ENCODE results near the gene FLT1. TPM values are rescaled to one million over a fixed set of nuclear protein-coding genes. Genes with fewer than 3 reads are reported as not detected.

The FLT1 gene
- polyA plus RNA-seq, 4 donors: 0.45 to 8.8 (median 3.0) TPM

DNA sequence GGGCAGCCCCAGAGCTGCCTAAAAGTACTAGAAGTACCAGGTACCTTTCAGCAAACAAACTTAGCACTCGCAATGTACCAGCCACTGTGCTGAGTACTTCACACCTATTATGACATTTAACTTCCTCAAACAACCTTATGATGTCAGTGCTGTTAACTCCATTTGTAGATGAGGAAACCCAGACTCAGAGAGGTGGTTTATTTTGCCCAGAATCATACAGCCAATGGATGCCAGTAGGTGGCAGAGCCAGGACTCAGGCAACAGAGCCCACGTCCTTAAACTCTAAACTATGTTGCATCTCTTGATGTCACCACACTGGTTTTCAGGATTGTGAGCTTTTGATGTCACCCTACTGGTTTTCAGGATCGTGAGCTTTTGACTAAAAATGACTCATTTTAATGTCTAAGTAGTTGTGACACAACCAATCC, 78.9 kb downstream of the FLT1 start:
- H3K9me3 ChIP-seq (ENCODE audit: control insufficient read depth in 2 of 2, insufficient read depth in 1 of 2, low read depth in 1 of 2, low read length in 1 of 2): no peaks in the 10 kb centered on the region
- FAIRE-seq (no peak), DNase-seq (no peak)
- 32 to 61% (median 43%) methylated on average over 3 of the region's 3 CpGs for WGBS, 3 donors
- H3K4me1 ChIP-seq (ENCODE audit: control insufficient read depth in 3 of 3, insufficient read depth in 2 of 3, low read depth in 1 of 3, low read length in 2 of 3): no peaks in the 10 kb centered on the region
- no peaks in the 10 kb centered on the region for H3K36me3 ChIP-seq (ENCODE audit: control insufficient read depth in 3 of 3, insufficient read depth in 2 of 3, low read depth in 1 of 3, low read length in 3 of 3)
- no peak overlapping the region for H3K27ac ChIP-seq (ENCODE audit: low read depth in 1 of 3, low read length in 2 of 3)
- H3K4me3 ChIP-seq (ENCODE audit: low read depth in 1 of 3, low read length in 3 of 3): no peak overlapping the region
- no peaks in the 10 kb centered on the region for H3K27me3 ChIP-seq (ENCODE audit: control insufficient read depth in 3 of 3, insufficient read depth in 3 of 3, low read length in 3 of 3)

GRCh38 chr13:28413999-28414398, 80.9 kb downstream of the FLT1 start:
- 90 to 94% (median 91%) methylated on average over 4 of the region's 4 CpGs for WGBS, 3 donors

DNA sequence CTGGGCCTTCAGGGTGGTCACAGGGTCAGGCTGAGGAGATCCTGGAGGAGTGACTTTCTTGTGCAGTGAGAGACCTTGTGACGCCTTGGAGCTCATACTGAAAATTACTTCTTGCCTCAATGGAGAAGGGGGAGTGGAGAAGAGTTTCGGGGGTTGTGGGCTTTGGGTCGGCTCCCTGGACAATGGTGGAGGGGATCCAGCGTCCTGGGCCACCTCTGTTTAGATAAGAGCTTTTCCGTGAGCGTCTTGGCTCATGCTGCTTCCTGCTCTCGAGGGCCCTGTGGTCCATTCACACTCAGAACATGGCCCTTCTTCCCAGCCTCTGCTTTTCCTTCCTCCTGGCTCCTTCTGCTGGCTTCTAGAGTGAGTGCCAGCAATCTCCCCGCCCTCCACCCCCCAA, 81.9 kb downstream of the FLT1 start:
- H3K27me3 ChIP-seq (ENCODE audit: control insufficient read depth in 3 of 3, insufficient read depth in 3 of 3, low read length in 3 of 3): no peaks in the 10 kb centered on the region
- peaks cover 0 to 7% (median 5%) of the 10 kb centered on the region in 3 donors for H3K4me1 ChIP-seq (ENCODE audit: control insufficient read depth in 3 of 3, insufficient read depth in 2 of 3, low read depth in 1 of 3, low read length in 2 of 3)
- H3K4me3 ChIP-seq (ENCODE audit: low read depth in 1 of 3, low read length in 3 of 3): no peak overlapping the region
- no peak overlapping the region for H3K27ac ChIP-seq (ENCODE audit: low read depth in 1 of 3, low read length in 2 of 3)
- DNase-seq: no peak
- FAIRE-seq: no peak
- H3K9me3 ChIP-seq (ENCODE audit: control insufficient read depth in 2 of 2, insufficient read depth in 1 of 2, low read depth in 1 of 2, low read length in 1 of 2): no peaks in the 10 kb centered on the region
- 69 to 76% (median 72%) methylated on average over 7 to 8 of the region's 8 CpGs for WGBS, 3 donors
- H3K36me3 ChIP-seq (ENCODE audit: control insufficient read depth in 3 of 3, insufficient read depth in 2 of 3, low read depth in 1 of 3, low read length in 3 of 3): no peaks in the 10 kb centered on the region

More at GRCh38 chr13:28413999-28414398, 80.9 kb downstream of the FLT1 start:
- no peaks in the 10 kb centered on the region for H3K27me3 ChIP-seq (ENCODE audit: control insufficient read depth in 3 of 3, insufficient read depth in 3 of 3, low read length in 3 of 3)
- H3K4me1 ChIP-seq (ENCODE audit: control insufficient read depth in 3 of 3, insufficient read depth in 2 of 3, low read depth in 1 of 3, low read length in 2 of 3): peaks cover 0 to under 1% (median 0%) of the 10 kb centered on the region in 3 donors
- DNase-seq: no peak
- H3K36me3 ChIP-seq (ENCODE audit: control insufficient read depth in 3 of 3, insufficient read depth in 2 of 3, low read depth in 1 of 3, low read length in 3 of 3): no peaks in the 10 kb centered on the region
- H3K9me3 ChIP-seq (ENCODE audit: control insufficient read depth in 2 of 2, insufficient read depth in 1 of 2, low read depth in 1 of 2, low read length in 1 of 2): no peaks in the 10 kb centered on the region
- no peak for FAIRE-seq
- no peak overlapping the region for H3K27ac ChIP-seq (ENCODE audit: low read depth in 1 of 3, low read length in 2 of 3)
- H3K4me3 ChIP-seq (ENCODE audit: low read depth in 1 of 3, low read length in 3 of 3): no peak overlapping the region

DNA sequence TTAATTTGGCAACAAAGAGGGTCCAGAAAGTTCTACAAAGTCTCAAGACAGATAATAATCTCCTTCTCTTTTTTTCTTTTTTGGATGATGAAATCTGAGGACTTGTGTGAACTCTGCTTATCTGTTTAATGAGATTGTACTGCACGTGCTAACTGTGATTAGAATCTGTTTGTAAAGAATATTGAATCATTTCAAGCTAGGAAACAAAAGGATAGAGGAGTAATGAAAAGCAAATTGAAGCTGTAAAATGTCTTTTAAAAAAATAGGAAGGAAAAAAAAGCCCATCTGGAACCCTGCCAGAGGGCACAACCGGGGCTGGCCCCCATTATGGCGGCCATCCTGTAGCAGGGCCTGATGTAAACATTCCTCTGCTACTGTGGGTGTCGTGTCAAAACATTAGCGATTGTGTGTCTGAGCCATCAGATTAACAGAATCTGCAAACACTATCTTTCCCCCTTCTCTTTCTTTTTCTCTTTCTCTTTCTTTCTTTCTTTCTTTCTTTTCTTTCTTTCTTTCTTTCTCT, 83.0 kb downstream of the FLT1 start:
- Histone ChIP-seq H3K4me1 (ENCODE audit: control insufficient read depth in 3 of 3, insufficient read depth in 2 of 3, low read depth in 1 of 3, low read length in 2 of 3) (peaks cover 0 to 7% (median 5%) of the 10 kb centered on the region in 3 donors), H3K36me3 (ENCODE audit: control insufficient read depth in 3 of 3, insufficient read depth in 2 of 3, low read depth in 1 of 3, low read length in 3 of 3) (no peaks in the 10 kb centered on the region), H3K9me3 (ENCODE audit: control insufficient read depth in 2 of 2, insufficient read depth in 1 of 2, low read depth in 1 of 2, low read length in 1 of 2) (no peaks in the 10 kb centered on the region), H3K27me3 (ENCODE audit: control insufficient read depth in 3 of 3, insufficient read depth in 3 of 3, low read length in 3 of 3) (no peaks in the 10 kb centered on the region), H3K27ac (ENCODE audit: low read depth in 1 of 3, low read length in 2 of 3) (no peak overlapping the region), H3K4me3 (ENCODE audit: low read depth in 1 of 3, low read length in 3 of 3) (no peak overlapping the region)
- no peak for DNase-seq
- WGBS, 3 donors: 25 to 33% (median 28%) methylated on average over 5 of the region's 5 CpGs
- FAIRE-seq: no peak

DNA sequence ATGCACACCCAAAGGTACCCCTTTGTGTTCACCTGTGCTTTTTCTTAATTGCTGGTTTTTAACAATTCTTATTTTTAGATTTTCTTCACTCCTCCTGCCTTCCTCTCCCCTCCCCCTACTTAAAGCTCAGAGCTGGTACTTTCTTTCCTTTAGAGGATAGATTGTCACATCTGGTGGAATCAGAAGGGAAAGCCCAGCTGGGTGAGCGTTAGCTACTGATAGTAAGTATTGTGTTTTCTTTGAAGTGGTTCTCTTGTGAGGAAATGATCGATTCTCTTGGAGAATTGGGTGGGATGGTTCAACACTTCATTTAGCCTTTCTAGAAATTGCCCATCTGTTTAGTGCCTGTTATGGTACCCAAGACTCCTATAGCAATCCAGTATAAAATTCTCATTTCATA, 84.8 kb downstream of the FLT1 start:
- Histone ChIP-seq H3K27ac (ENCODE audit: low read depth in 1 of 3, low read length in 2 of 3) (no peak overlapping the region), H3K27me3 (ENCODE audit: control insufficient read depth in 3 of 3, insufficient read depth in 3 of 3, low read length in 3 of 3) (no peaks in the 10 kb centered on the region), H3K36me3 (ENCODE audit: control insufficient read depth in 3 of 3, insufficient read depth in 2 of 3, low read depth in 1 of 3, low read length in 3 of 3) (no peaks in the 10 kb centered on the region), H3K9me3 (ENCODE audit: control insufficient read depth in 2 of 2, insufficient read depth in 1 of 2, low read depth in 1 of 2, low read length in 1 of 2) (no peaks in the 10 kb centered on the region), H3K4me3 (ENCODE audit: low read depth in 1 of 3, low read length in 3 of 3) (no peak overlapping the region), H3K4me1 (ENCODE audit: control insufficient read depth in 3 of 3, insufficient read depth in 2 of 3, low read depth in 1 of 3, low read length in 2 of 3) (peaks cover 0 to 7% (median 5%) of the 10 kb centered on the region in 3 donors)
- DNase-seq: no peak
- no peak for FAIRE-seq
- WGBS, 3 donors: 36 to 48% (median 40%) methylated on average over 2 of the region's 2 CpGs

GRCh38 chr13:28409648-28410047, 85.3 kb downstream of the FLT1 start:
- FAIRE-seq (no peak), DNase-seq (no peak)
- no peaks in the 10 kb centered on the region for H3K36me3 ChIP-seq (ENCODE audit: control insufficient read depth in 3 of 3, insufficient read depth in 2 of 3, low read depth in 1 of 3, low read length in 3 of 3)
- no peaks in the 10 kb centered on the region for H3K27me3 ChIP-seq (ENCODE audit: control insufficient read depth in 3 of 3, insufficient read depth in 3 of 3, low read length in 3 of 3)
- peaks cover 0 to 7% (median 5%) of the 10 kb centered on the region in 3 donors for H3K4me1 ChIP-seq (ENCODE audit: control insufficient read depth in 3 of 3, insufficient read depth in 2 of 3, low read depth in 1 of 3, low read length in 2 of 3)
- H3K9me3 ChIP-seq (ENCODE audit: control insufficient read depth in 2 of 2, insufficient read depth in 1 of 2, low read depth in 1 of 2, low read length in 1 of 2): no peaks in the 10 kb centered on the region
- no peak overlapping the region for H3K4me3 ChIP-seq (ENCODE audit: low read depth in 1 of 3, low read length in 3 of 3)
- no peak overlapping the region for H3K27ac ChIP-seq (ENCODE audit: low read depth in 1 of 3, low read length in 2 of 3)

DNA sequence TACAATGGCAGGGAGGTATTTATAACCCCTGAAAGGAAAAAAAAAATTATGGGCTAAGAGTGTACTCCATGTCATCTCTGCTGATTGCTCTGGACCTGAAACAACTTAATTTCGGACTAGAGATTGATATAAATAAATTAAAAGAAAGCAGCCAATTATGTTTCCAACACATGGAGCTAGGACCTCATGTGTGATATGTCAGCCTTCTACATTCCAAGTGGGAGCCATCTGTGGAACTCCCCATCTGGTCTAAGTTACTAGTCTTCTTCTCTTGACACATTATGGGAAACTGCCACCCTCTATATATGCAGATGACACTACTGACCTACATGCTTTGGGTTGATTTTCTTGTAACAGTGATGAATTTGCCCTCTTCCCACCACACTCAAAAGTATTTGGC, 86.1 kb downstream of the FLT1 start:
- H3K27ac ChIP-seq (ENCODE audit: low read depth in 1 of 3, low read length in 2 of 3): peak overlapping the region in 1 of 3 donors; percentile 34
- no peaks in the 10 kb centered on the region for H3K27me3 ChIP-seq (ENCODE audit: control insufficient read depth in 3 of 3, insufficient read depth in 3 of 3, low read length in 3 of 3)
- H3K9me3 ChIP-seq (ENCODE audit: control insufficient read depth in 2 of 2, insufficient read depth in 1 of 2, low read depth in 1 of 2, low read length in 1 of 2): no peaks in the 10 kb centered on the region
- no peak overlapping the region for H3K4me3 ChIP-seq (ENCODE audit: low read depth in 1 of 3, low read length in 3 of 3)
- H3K4me1 ChIP-seq (ENCODE audit: control insufficient read depth in 3 of 3, insufficient read depth in 2 of 3, low read depth in 1 of 3, low read length in 2 of 3): peaks cover 0 to 7% (median 5%) of the 10 kb centered on the region in 3 donors
- peak in 1 of 2 donors; percentile 4 for DNase-seq
- WGBS, 3 donors: 30 to 32% (median 32%) methylated on average over 1 of the region's 1 CpG
- no peak for FAIRE-seq
- H3K36me3 ChIP-seq (ENCODE audit: control insufficient read depth in 3 of 3, insufficient read depth in 2 of 3, low read depth in 1 of 3, low read length in 3 of 3): no peaks in the 10 kb centered on the region

DNA sequence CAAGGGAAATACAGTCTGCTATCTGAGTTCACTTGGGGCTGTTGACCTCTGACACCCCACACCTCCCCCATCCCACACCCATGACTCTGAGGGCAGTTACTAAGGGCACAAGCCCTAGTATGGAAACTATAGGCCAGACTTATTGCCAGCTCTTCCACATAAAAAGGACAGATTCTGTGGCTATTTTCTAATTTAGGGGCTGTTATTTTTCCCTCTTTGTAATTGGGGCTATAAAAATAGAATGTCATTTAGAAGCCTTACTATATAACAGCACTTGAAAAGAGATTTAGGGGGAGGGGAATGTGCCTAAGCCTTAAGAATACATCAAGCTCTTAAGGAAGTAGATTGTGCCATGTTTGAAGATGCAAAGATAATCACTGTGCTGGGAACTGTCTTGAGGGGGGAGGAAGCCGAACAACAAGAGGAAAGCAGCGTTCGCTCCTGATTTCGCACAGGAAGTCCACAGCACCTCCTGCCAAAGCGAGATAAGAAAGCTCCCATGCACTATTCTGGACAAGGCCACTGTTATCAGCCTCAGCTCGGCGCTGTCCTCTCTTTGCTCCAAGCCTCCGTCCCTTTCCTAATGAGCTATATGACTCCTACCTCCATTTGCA, 86.6 kb downstream of the FLT1 start:
- no peaks in the 10 kb centered on the region for H3K27me3 ChIP-seq (ENCODE audit: control insufficient read depth in 3 of 3, insufficient read depth in 3 of 3, low read length in 3 of 3)
- WGBS, 3 donors: 7 to 21% (median 15%) methylated on average over 8 of the region's 8 CpGs
- DNase-seq: peak; percentile 9 to 63
- peaks cover 0 to 7% (median 5%) of the 10 kb centered on the region in 3 donors for H3K4me1 ChIP-seq (ENCODE audit: control insufficient read depth in 3 of 3, insufficient read depth in 2 of 3, low read depth in 1 of 3, low read length in 2 of 3)
- no peak for FAIRE-seq
- no peaks in the 10 kb centered on the region for H3K9me3 ChIP-seq (ENCODE audit: control insufficient read depth in 2 of 2, insufficient read depth in 1 of 2, low read depth in 1 of 2, low read length in 1 of 2)
- H3K27ac ChIP-seq (ENCODE audit: low read depth in 1 of 3, low read length in 2 of 3): peak overlapping the region in 2 of 3 donors; percentile 27 to 34
- no peak overlapping the region for H3K4me3 ChIP-seq (ENCODE audit: low read depth in 1 of 3, low read length in 3 of 3)
- no peaks in the 10 kb centered on the region for H3K36me3 ChIP-seq (ENCODE audit: control insufficient read depth in 3 of 3, insufficient read depth in 2 of 3, low read depth in 1 of 3, low read length in 3 of 3)

All from small intestine (tissue), 7 donors.